ENCODE results near the gene KLF13. TPM values are rescaled to one million over a fixed set of nuclear protein-coding genes. Genes with fewer than 3 reads are reported as not detected.

KLF13 gene
- total RNA-seq, 3 donors from 2014 or later (not counting 1 experiment from before 2014, with no cell fraction given), result 277 to 328 (median 300) TPM

- peak overlapping the region; percentile 88 to 92 for H3K27ac Mint-ChIP-seq
- peak overlapping the region; percentile 89 for H3K27ac ChIP-seq (ENCODE audit: low read length)
- intact Hi-C loops (cut with micrococcal nuclease), result loop anchor here (2.0 to 10.0 kb wide), 5 partner anchors 15 to 113 kb away; no protein-coding TSS in a partner anchor
- H3K36me3 ChIP-seq (ENCODE audit: control insufficient read depth, insufficient read depth, low read length), result no peaks in the 10 kb centered on the region
- H3K4me1 ChIP-seq (ENCODE audit: control insufficient read depth, insufficient read depth, low read length), result peaks cover 54% of the 10 kb centered on the region
- under 1% methylated on average over 108 of the region's 108 CpGs for WGBS (ENCODE audit: insufficient coverage)
- peaks cover 67% of the 10 kb centered on the region in 2 donors for H3K4me1 Mint-ChIP-seq
- DNase-seq, result peak; percentile 76 to 89
- no peaks in the 10 kb centered on the region for H3K9me3 ChIP-seq (ENCODE audit: control insufficient read depth, insufficient read depth, low read length)
- peak overlapping the region; percentile 72 for H3K4me3 ChIP-seq (ENCODE audit: low read length)
- no peak for TF ChIP-seq CTCF (IDR thresholded peaks at IDR 0.05)
- no peaks in the 10 kb centered on the region for H3K27me3 Mint-ChIP-seq (ENCODE audit: low read depth in 2 of 2)
- peak overlapping the region; percentile 99 for H3K4me3 Mint-ChIP-seq
- no peaks in the 10 kb centered on the region for H3K27me3 ChIP-seq (ENCODE audit: control insufficient read depth, insufficient read depth, low read length)
- no peaks in the 10 kb centered on the region for H3K36me3 Mint-ChIP-seq
- no peaks in the 10 kb centered on the region for H3K9me3 Mint-ChIP-seq
- ATAC-seq, result peak; percentile 21 to 32 (median 28)
Measured at GRCh38 chr15:31327669-31328427, 1.2 kb downstream of the KLF13 start.

GRCh38 chr15:31328428-31328968, 1.9 kb downstream of the KLF13 start:
- H3K27ac ChIP-seq (ENCODE audit: low read length), result peak overlapping the region; percentile 89
- no peak for TF ChIP-seq CTCF (IDR thresholded peaks at IDR 0.05)
- no peaks in the 10 kb centered on the region for H3K9me3 Mint-ChIP-seq
- peak overlapping the region; percentile 88 to 92 for H3K27ac Mint-ChIP-seq
- H3K36me3 Mint-ChIP-seq, result no peaks in the 10 kb centered on the region
- peak overlapping the region; percentile 72 for H3K4me3 ChIP-seq (ENCODE audit: low read length)
- WGBS (ENCODE audit: insufficient coverage), result under 1% methylated on average over 35 of the region's 35 CpGs
- ATAC-seq, result peak; percentile 4 to 10 (median 8)
- peaks cover 59% of the 10 kb centered on the region for H3K4me1 ChIP-seq (ENCODE audit: control insufficient read depth, insufficient read depth, low read length)
- H3K4me3 Mint-ChIP-seq, result peak overlapping the region; percentile 99
- peak; percentile 68 to 88 for DNase-seq
- H3K27me3 Mint-ChIP-seq (ENCODE audit: low read depth in 2 of 2), result no peaks in the 10 kb centered on the region
- H3K9me3 ChIP-seq (ENCODE audit: control insufficient read depth, insufficient read depth, low read length), result no peaks in the 10 kb centered on the region
- intact Hi-C loops (cut with micrococcal nuclease), result loop anchor here (2.0 to 10.0 kb wide), 5 partner anchors 14 to 114 kb away; no protein-coding TSS in a partner anchor
- H3K36me3 ChIP-seq (ENCODE audit: control insufficient read depth, insufficient read depth, low read length), result no peaks in the 10 kb centered on the region
- H3K27me3 ChIP-seq (ENCODE audit: control insufficient read depth, insufficient read depth, low read length), result no peaks in the 10 kb centered on the region
- peaks cover 66 to 73% of the 10 kb centered on the region in 2 donors for H3K4me1 Mint-ChIP-seq

GRCh38 chr15:31328969-31329639, 2.5 kb downstream of the KLF13 start:
- H3K4me1 Mint-ChIP-seq, result peaks cover 60 to 73% of the 10 kb centered on the region in 2 donors
- Histone ChIP-seq H3K27me3 (ENCODE audit: control insufficient read depth, insufficient read depth, low read length) (no peaks in the 10 kb centered on the region), H3K4me3 (ENCODE audit: low read length) (peak overlapping the region; percentile 72), H3K27ac (ENCODE audit: low read length) (peak overlapping the region; percentile 89), H3K9me3 (ENCODE audit: control insufficient read depth, insufficient read depth, low read length) (no peaks in the 10 kb centered on the region), H3K4me1 (ENCODE audit: control insufficient read depth, insufficient read depth, low read length) (peaks cover 65% of the 10 kb centered on the region), H3K36me3 (ENCODE audit: control insufficient read depth, insufficient read depth, low read length) (no peaks in the 10 kb centered on the region)
- H3K27me3 Mint-ChIP-seq (ENCODE audit: low read depth in 2 of 2), result no peaks in the 10 kb centered on the region
- TF ChIP-seq CTCF (IDR thresholded peaks at IDR 0.05), result no peak
- no peaks in the 10 kb centered on the region for H3K36me3 Mint-ChIP-seq
- H3K9me3 Mint-ChIP-seq, result no peaks in the 10 kb centered on the region
- peak overlapping the region; percentile 99 for H3K4me3 Mint-ChIP-seq
- peak in 1 of 2 donors; percentile 57 for DNase-seq
- WGBS (ENCODE audit: insufficient coverage), result 13% methylated on average over 29 of the region's 29 CpGs
- intact Hi-C loops (cut with micrococcal nuclease), result loop anchor here (2.0 to 10.0 kb wide), 5 partner anchors 14 to 114 kb away; no protein-coding TSS in a partner anchor
- no peak for ATAC-seq
- H3K27ac Mint-ChIP-seq, result peak overlapping the region; percentile 88 to 92

All from natural killer cell (primary cell).